ENCODE measurements around the gene ADAMTS4. TPM values are rescaled to one million over a fixed set of nuclear protein-coding genes. Genes with fewer than 3 reads are reported as not detected.

Gene ADAMTS4
- total RNA-seq, 4 donors from 2014 or later: 2.5 to 126 (median 12.0) TPM

- no peaks in the 10 kb centered on the region for H3K9me3 ChIP-seq
- no peak overlapping the region for H3K4me3 ChIP-seq
- intact Hi-C loops (cut with DNase I): no loop called here
- 47% methylated on average over 9 of the region's 11 CpGs for WGBS
- DNase-seq (ENCODE audit: extremely low spot score): no peak
- H3K27me3 ChIP-seq: no peaks in the 10 kb centered on the region
- TF ChIP-seq EP300 (IDR thresholded peaks at IDR 0.05) (no peak), POLR2A (IDR thresholded peaks at IDR 0.05; ENCODE audit: low read depth) (no peak), POLR2AphosphoS5 (IDR thresholded peaks at IDR 0.05) (peak in 1 of 2 donors; percentile 54), CTCF (IDR thresholded peaks at IDR 0.05) (peak; percentile 85 to 96 (median 93))
- H3K36me3 ChIP-seq: peaks cover 57 to 100% (median 89%) of the 10 kb centered on the region in 4 donors
- H3K27ac ChIP-seq (replicated peaks in 1 of 4): peak overlapping the region; percentile 76 to 95 (median 86)
- H3K4me1 ChIP-seq: peaks cover 42 to 52% (median 47%) of the 10 kb centered on the region in 4 donors
These were observed 11.0 kb upstream of the ADAMTS4 start for GRCh38 chr1:161209790-161210409.

- Histone ChIP-seq H3K4me1 (peaks cover 63 to 74% (median 69%) of the 10 kb centered on the region in 4 donors), H3K36me3 (peaks cover 31 to 89% (median 74%) of the 10 kb centered on the region in 4 donors), H3K27me3 (no peaks in the 10 kb centered on the region), H3K27ac (replicated peaks in 1 of 4) (peak overlapping the region; percentile 76 to 95 (median 86)), H3K4me3 (peak overlapping the region in 3 of 4 donors; percentile 15 to 29 (median 16)), H3K9me3 (no peaks in the 10 kb centered on the region)
- DNase-seq (ENCODE audit: extremely low spot score): peak; percentile 94
- intact Hi-C loops (cut with DNase I): no loop called here
- WGBS: 55% methylated on average over 8 of the region's 8 CpGs
- TF ChIP-seq EP300 (IDR thresholded peaks at IDR 0.05) (peak; percentile 91), CTCF (IDR thresholded peaks at IDR 0.05) (no peak), POLR2A (IDR thresholded peaks at IDR 0.05; ENCODE audit: low read depth) (peak; percentile 29), POLR2AphosphoS5 (IDR thresholded peaks at IDR 0.05) (peak; percentile 92 to 96)
These were observed 8.3 kb upstream of the ADAMTS4 start for GRCh38 chr1:161207173-161207572.

GRCh38 chr1:161206411-161207140, 7.7 kb upstream of the ADAMTS4 start:
- TF ChIP-seq POLR2AphosphoS5 (IDR thresholded peaks at IDR 0.05) (no peak), EP300 (IDR thresholded peaks at IDR 0.05) (no peak), POLR2A (IDR thresholded peaks at IDR 0.05; ENCODE audit: low read depth) (no peak), CTCF (IDR thresholded peaks at IDR 0.05) (no peak)
- Histone ChIP-seq H3K4me3 (peak overlapping the region in 1 of 4 donors; percentile 29), H3K36me3 (peaks cover 25 to 83% (median 68%) of the 10 kb centered on the region in 4 donors), H3K4me1 (peaks cover 63 to 78% (median 71%) of the 10 kb centered on the region in 4 donors), H3K27ac (replicated peaks in 1 of 4) (peak overlapping the region; percentile 76 to 95 (median 86)), H3K9me3 (no peaks in the 10 kb centered on the region), H3K27me3 (no peaks in the 10 kb centered on the region)
- intact Hi-C loops (cut with DNase I): no loop called here
- 68% methylated on average over 12 of the region's 12 CpGs for WGBS
- no peak for DNase-seq (ENCODE audit: extremely low spot score)

GRCh38 chr1:161201836-161202712, 3.2 kb upstream of the ADAMTS4 start, which contains the start of gene NDUFS2:
NDUFS2 (plus strand) TSS chr1:161202367; CDS start chr1:161202386, 19 bp downstream.
- 2% methylated on average over 26 of the region's 53 CpGs for WGBS

More at GRCh38 chr1:161201836-161202712, 3.2 kb upstream of the ADAMTS4 start, which contains the start of gene NDUFS2:
- DNase-seq (ENCODE audit: extremely low spot score): peak; percentile 99
- peak within 1 kb of the TSS; percentile 71 to 87 (median 76) for H3K4me3 ChIP-seq
- H3K27ac ChIP-seq (replicated peaks in 1 of 4): peak within 1 kb of the TSS; percentile 92 to 95 (median 94)
- intact Hi-C loops (cut with DNase I): no loop called here
- H3K9me3 ChIP-seq: no peaks in the 10 kb centered on the region
- no peaks in the 10 kb centered on the region for H3K27me3 ChIP-seq
- H3K4me1 ChIP-seq: peaks cover 65 to 93% (median 90%) of the 10 kb centered on the region in 4 donors
- H3K36me3 ChIP-seq: peaks cover 0 to 38% (median 30%) of the 10 kb centered on the region in 4 donors
- TF ChIP-seq POLR2AphosphoS5 (IDR thresholded peaks at IDR 0.05) (peak; percentile 92 to 93), POLR2A (IDR thresholded peaks at IDR 0.05; ENCODE audit: low read depth) (peak; percentile 87), CTCF (IDR thresholded peaks at IDR 0.05) (peak in 1 of 3 experiments; percentile 19), EP300 (IDR thresholded peaks at IDR 0.05) (no peak)
